EL (cell line): Measurements from ENCODE around the gene GP5.

Source experiments
- DNase-seq: peaks from one replicate; pipeline ENCODE4 v3.0.0-alpha.2; 2016

GP5 gene

GRCh38 chr3:194346621-194347020, 52.4 kb downstream of the GP5 start:
- DNase-seq, result no peak

DNA sequence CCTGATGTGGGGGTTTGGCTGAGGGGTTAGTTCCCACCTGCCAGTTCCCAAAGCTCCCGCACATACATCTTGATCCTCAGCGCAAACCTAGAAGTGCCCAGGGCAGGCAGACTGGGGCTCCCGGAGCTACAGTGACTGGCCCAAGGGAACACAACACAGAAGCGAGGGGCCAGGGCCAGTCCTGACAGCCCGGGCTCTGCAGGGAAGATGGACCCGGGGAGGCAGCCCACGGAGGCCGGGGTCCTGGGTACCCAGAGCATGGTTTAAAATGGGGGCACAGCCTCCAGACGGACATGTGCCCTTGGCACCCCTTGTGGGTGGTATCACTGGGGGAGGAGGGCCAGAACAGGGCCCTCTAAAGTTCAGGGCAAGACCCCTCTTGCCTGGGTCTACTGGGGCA, 53.0 kb downstream of the GP5 start:
- no peak for DNase-seq
